ENCODE measurements around the gene IGFBP5. TPM values are rescaled to one million over a fixed set of nuclear protein-coding genes. Genes with fewer than 3 reads are reported as not detected.

Gene IGFBP5
- total and polyA plus RNA-seq, 2 of the 8 experiments (the other 6 are each of a cell fraction or from before 2014, with no cell fraction given) = 2.2 to 2.5 TPM

- Histone ChIP-seq H3K4ac (replicated peaks; ENCODE audit: insufficient read length, low read depth, low read length) (no peak overlapping the region), H2BK120ac (replicated peaks; ENCODE audit: low read depth, low read length) (no peak overlapping the region), H3K36me3 (ENCODE audit: control insufficient read depth in 2 of 4, insufficient read depth in 4 of 4, low read length in 3 of 4) (peaks cover 10 to 26% (median 25%) of the 10 kb centered on the region in 4 experiments; a peak in 7 of 8 replicates), H4K91ac (replicated peaks; ENCODE audit: insufficient read length, low read length) (no peak overlapping the region), H3K79me2 (ENCODE audit: control insufficient read depth in 1 of 2, insufficient read depth in 2 of 2, low read length in 2 of 2) (peaks cover 0 to 28% of the 10 kb centered on the region in 2 experiments; a peak in 3 of 4 replicates), H2BK20ac (ENCODE audit: low read length) (no peak overlapping the region), H3K23me2 (ENCODE audit: low read depth, low read length) (no peaks in the 10 kb centered on the region), H3K56ac (replicated peaks; ENCODE audit: insufficient read length, low read depth, low read length) (no peak overlapping the region), H3K4me1 (replicated peaks in 1 of 4; ENCODE audit: control insufficient read depth in 3 of 4, insufficient read depth in 4 of 4, low read length in 3 of 4) (peaks cover 0 to 13% (median 11%) of the 10 kb centered on the region in 4 experiments; a peak in 6 of 7 replicates), H2AFZ (ENCODE audit: low read length) (no peak overlapping the region), H4K5ac (ENCODE audit: insufficient read length, low read depth, low read length) (no peak overlapping the region), H2BK5ac (ENCODE audit: low read depth, low read length) (no peak overlapping the region), H3K27ac (ENCODE audit: low read depth, low read length) (no peak overlapping the region), H3K4me2 (ENCODE audit: insufficient read depth in 1 of 2, low read depth in 2 of 2, low read length in 2 of 2) (no peak overlapping the region), H3K27me3 (replicated peaks in 1 of 4; ENCODE audit: control insufficient read depth in 3 of 4, extremely low read depth in 1 of 4, insufficient read depth in 3 of 4, low read length in 3 of 4) (no peaks in the 10 kb centered on the region), H4K8ac (ENCODE audit: extremely low read depth, insufficient read depth, low read length) (no peak overlapping the region), H4K20me1 (replicated peaks in 1 of 2; ENCODE audit: control insufficient read depth in 1 of 2, insufficient read depth in 2 of 2, low read length in 2 of 2) (peaks cover 5 to 6% of the 10 kb centered on the region in 2 experiments), H3K79me1 (ENCODE audit: low read depth, low read length) (peaks cover 15% of the 10 kb centered on the region), H2AK5ac (ENCODE audit: low read depth, low read length) (no peak overlapping the region), H3K14ac (ENCODE audit: insufficient read length) (no peak overlapping the region), H3K9ac (replicated peaks in 1 of 4; ENCODE audit: extremely low read depth in 1 of 4, low read depth in 3 of 4, low read length in 3 of 4) (no peak overlapping the region), H3K9me3 (ENCODE audit: insufficient read depth in 2 of 2, low read depth in 1 of 2, low read length in 1 of 2) (no peaks in the 10 kb centered on the region), H3K23ac (ENCODE audit: insufficient read length) (no peak overlapping the region), H2BK15ac (ENCODE audit: low read length) (no peak overlapping the region), H3K4me3 (ENCODE audit: extremely low read depth in 1 of 4, insufficient read depth in 2 of 4, low read depth in 3 of 4, low read length in 4 of 4) (no peak overlapping the region), H3K18ac (ENCODE audit: extremely low read depth, low read length) (no peak overlapping the region), H2BK12ac (ENCODE audit: low read depth, low read length) (no peak overlapping the region)
- CTCF ChIA-PET (ENCODE audit: partially characterized antibody) = interaction anchor here (1.6 to 15.9 kb wide), 4 partner anchors 14 to 140 kb away, joined by 3 to 493 read pairs (median 128); no protein-coding TSS in a partner anchor
- no peak for FAIRE-seq
- TF ChIP-seq CEBPB (IDR thresholded peaks at IDR 0.05; ENCODE audit: low read depth, low read length) = no peak
- TF ChIP-seq TCF12 (IDR thresholded peaks at IDR 0.05; ENCODE audit: low read depth, low read length) = no peak
- POLR2A ChIA-PET (ENCODE audit: partially characterized antibody) = interaction anchor here (0.8 to 2.5 kb wide), 5 partner anchors 11 to 160 kb away, joined by 3 to 7 read pairs (median 5); no protein-coding TSS in a partner anchor
- no peak for DNase-seq (ENCODE audit: low read depth in 1 of 2, low spot score in 2 of 2)
- 93% methylated on average over 5 of the region's 5 CpGs; no CpG with 5 or more reads in 1 of the 2 experiments for WGBS, 2 experiments (ENCODE audit: extremely low coverage in 1 of 2, insufficient coverage in 1 of 2, insufficient read length in 1 of 2, insufficient replicate concordance in 2 of 2, low coverage in 1 of 2, low lambda C conversion rate in 2 of 2, missing lambda C conversion rate in 1 of 2)
Observed at GRCh38 chr2:216661051-216661450, 34.3 kb downstream of the IGFBP5 start.

Data from H1 (cell line).